Calu3 (cell line): ENCODE measurements around the gene FBXW7. TPM values are rescaled to one million over a fixed set of nuclear protein-coding genes. Genes with fewer than 3 reads are reported as not detected.

ENCODE experiments used
- BruUV-seq: library from RNA; stranded (reverse); fragments of 400-500 nt; replicated peaks from 2 replicates; lab custom pipeline; 2021; lab: Mats Ljungman, UMichigan
- CTCF ChIA-PET: fragments of 300-600 bp; sonication (Branson Sonifier 250); formaldehyde crosslinking; loops from one replicate; lab custom pipeline; 2022; ENCODE audit warnings: antibody characterized with exemption; lab: Charles Lee
- DNase-seq: peaks from one replicate; pipeline ENCODE4 v3.0.0; 2022
- H3K27ac Mint-ChIP-seq: one replicate; pipeline ENCODE4 v1.8.0; 2022; ENCODE audit warnings: mixed read lengths; ENCODE audit not compliant: unreplicated experiment
- H3K27me3 Mint-ChIP-seq: one replicate; pipeline ENCODE4 v1.8.0; 2022; ENCODE audit warnings: mixed read lengths; ENCODE audit not compliant: unreplicated experiment
- H3K36me3 Mint-ChIP-seq: one replicate; pipeline ENCODE4 v1.8.0; 2022; ENCODE audit warnings: mild to moderate bottlenecking, moderate library complexity, mixed read lengths; ENCODE audit not compliant: insufficient read depth, unreplicated experiment
- H3K4me1 Mint-ChIP-seq: one replicate; pipeline ENCODE4 v1.8.0; 2022; ENCODE audit warnings: mild to moderate bottlenecking, low read depth, mixed read lengths; ENCODE audit not compliant: unreplicated experiment
- H3K4me3 Mint-ChIP-seq: one replicate; pipeline ENCODE4 v1.8.0; 2022; ENCODE audit warnings: mild to moderate bottlenecking, low read depth, moderate library complexity, mixed read lengths; ENCODE audit not compliant: unreplicated experiment
- H3K9me3 Mint-ChIP-seq: one replicate; pipeline ENCODE4 v1.8.0; 2022; ENCODE audit warnings: low read depth, mixed read lengths; ENCODE audit not compliant: unreplicated experiment
- CTCF ChIP-seq: fragments of 200-600 bp; IDR thresholded peaks from one replicate; pipeline ENCODE4 v1.8.0; 2022; ENCODE audit warnings: antibody characterized with exemption; ENCODE audit not compliant: unreplicated experiment
- intact Hi-C: fragments of 100-400 bp; cut with micrococcal nuclease; formaldehyde crosslinking; loops from one replicate; pipeline ENCODE4 v1.10.0; 2022; ENCODE audit not compliant: unreplicated experiment
- total RNA-seq: library from RNA; stranded (reverse); gene quantifications from 2 replicates; pipeline ENCODE4 v1.2.3, GENCODE V29; 2022

FBXW7 gene
- total RNA-seq, 1 experiment from 2014 or later = 38.7 TPM

- no peak for TF ChIP-seq CTCF
- intact Hi-C loops = no loop called here
- H3K4me3 Mint-ChIP-seq = no peak overlapping the region
- no peaks in the 10 kb centered on the region for H3K27me3 Mint-ChIP-seq
- no TSS peak for BruUV-seq
- CTCF ChIA-PET = no interaction called here
- no peaks in the 10 kb centered on the region for H3K9me3 Mint-ChIP-seq
- no peak for DNase-seq
- no peaks in the 10 kb centered on the region for H3K4me1 Mint-ChIP-seq
- no peak overlapping the region for H3K27ac Mint-ChIP-seq
- H3K36me3 Mint-ChIP-seq = peaks cover 5% of the 10 kb centered on the region
Observed at GRCh38 chr4:152334931-152335330, 201.0 kb downstream of the FBXW7 start.

DNA sequence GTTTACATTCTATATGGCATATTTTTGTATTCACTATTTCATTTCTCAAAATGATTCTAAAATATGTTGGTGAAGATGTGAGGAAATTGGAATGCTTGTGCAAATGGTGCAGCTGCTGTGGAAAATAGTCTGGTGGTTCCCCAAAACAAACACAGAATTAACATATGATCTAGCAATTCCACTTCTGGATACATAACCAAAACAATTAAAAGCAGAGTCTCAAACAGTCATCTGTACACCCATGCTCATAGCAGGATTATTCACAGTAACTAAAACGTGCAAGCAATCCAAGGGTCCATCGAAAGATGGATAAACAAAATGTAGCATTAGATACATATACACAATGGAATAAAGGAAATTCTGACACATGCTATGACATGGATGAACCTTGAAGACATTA, 204.8 kb downstream of the FBXW7 start:
- no TSS peak for BruUV-seq
- no peak overlapping the region for H3K27ac Mint-ChIP-seq
- H3K4me1 Mint-ChIP-seq = no peaks in the 10 kb centered on the region
- no peaks in the 10 kb centered on the region for H3K27me3 Mint-ChIP-seq
- no peaks in the 10 kb centered on the region for H3K9me3 Mint-ChIP-seq
- DNase-seq = no peak
- CTCF ChIA-PET = no interaction called here
- H3K36me3 Mint-ChIP-seq = peaks cover 5% of the 10 kb centered on the region
- TF ChIP-seq CTCF = no peak
- intact Hi-C loops = no loop called here
- no peak overlapping the region for H3K4me3 Mint-ChIP-seq

- intact Hi-C loops = loop anchor here (2.0 kb wide), 1 partner anchor 20 kb away; no protein-coding TSS in a partner anchor
- Mint-ChIP-seq H3K4me1 (no peaks in the 10 kb centered on the region), H3K9me3 (no peaks in the 10 kb centered on the region), H3K36me3 (peaks cover 5% of the 10 kb centered on the region), H3K27me3 (no peaks in the 10 kb centered on the region), H3K4me3 (no peak overlapping the region), H3K27ac (no peak overlapping the region)
- no peak for DNase-seq
- BruUV-seq = no TSS peak
- no peak for TF ChIP-seq CTCF
- CTCF ChIA-PET = no interaction called here
Observed at GRCh38 chr4:152328582-152328981, 207.3 kb downstream of the FBXW7 start.

GRCh38 chr4:152327606-152328453, 208.1 kb downstream of the FBXW7 start:
- no TSS peak for BruUV-seq
- CTCF ChIA-PET = no interaction called here
- no peaks in the 10 kb centered on the region for H3K27me3 Mint-ChIP-seq
- H3K4me3 Mint-ChIP-seq = no peak overlapping the region
- intact Hi-C loops = loop anchor here (2.0 kb wide), 1 partner anchor 21 kb away; no protein-coding TSS in a partner anchor
- H3K27ac Mint-ChIP-seq = no peak overlapping the region
- no peaks in the 10 kb centered on the region for H3K9me3 Mint-ChIP-seq
- peaks cover 11% of the 10 kb centered on the region for H3K36me3 Mint-ChIP-seq
- no peak for TF ChIP-seq CTCF
- DNase-seq = no peak
- no peaks in the 10 kb centered on the region for H3K4me1 Mint-ChIP-seq
